IPS-18a (cell line): ENCODE results near the gene GPRC5B.

Experiments used
- H3K27ac ChIP-seq: one replicate; pipeline ENCODE4 v1.5.1; 2013; ENCODE audit warnings: low read length
- H3K27me3 ChIP-seq: one replicate; pipeline ENCODE4 v1.6.1; 2013; ENCODE audit warnings: mild to moderate bottlenecking, low read length; ENCODE audit not compliant: control insufficient read depth, insufficient read depth
- H3K36me3 ChIP-seq: one replicate; pipeline ENCODE4 v1.6.1; 2013; ENCODE audit warnings: low read depth, low read length; ENCODE audit not compliant: control insufficient read depth
- H3K4me1 ChIP-seq: one replicate; pipeline ENCODE4 v1.6.1; 2013; ENCODE audit warnings: low read depth, low read length; ENCODE audit not compliant: control insufficient read depth
- H3K4me3 ChIP-seq: one replicate; pipeline ENCODE4 v1.5.1; 2013; ENCODE audit warnings: low read length
- H3K9ac ChIP-seq: one replicate; pipeline ENCODE4 v1.6.1; 2013; ENCODE audit warnings: mild to moderate bottlenecking, low read length, moderate library complexity
- H3K9me3 ChIP-seq: one replicate; pipeline ENCODE4 v1.6.1; 2013; ENCODE audit warnings: low read depth, low read length; ENCODE audit not compliant: control insufficient read depth

Gene GPRC5B

DNA sequence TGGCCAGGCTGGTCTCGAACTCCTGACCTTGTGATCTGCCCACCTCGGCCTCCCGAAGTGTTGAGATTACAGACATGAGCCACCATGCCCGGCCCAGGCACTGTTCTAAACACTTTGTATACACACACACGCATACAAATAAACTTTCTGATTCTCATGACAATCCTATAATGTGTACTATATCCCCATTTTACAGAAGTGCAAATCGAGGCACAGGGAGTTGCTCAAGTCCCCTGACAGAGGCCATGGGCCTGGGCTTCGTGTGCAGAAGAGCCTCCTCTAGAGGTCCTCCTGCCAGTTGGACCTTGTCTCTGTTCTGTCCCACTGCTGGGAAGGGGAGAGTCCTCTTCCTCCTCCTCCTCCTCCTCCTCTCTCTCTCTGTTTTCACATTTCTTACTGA, 9.9 kb upstream of the GPRC5B start:
- Histone ChIP-seq H3K9ac (no peak overlapping the region), H3K27ac (no peak overlapping the region), H3K4me1 (no peaks in the 10 kb centered on the region), H3K9me3 (no peaks in the 10 kb centered on the region), H3K36me3 (no peaks in the 10 kb centered on the region), H3K27me3 (no peaks in the 10 kb centered on the region), H3K4me3 (no peak overlapping the region)

DNA sequence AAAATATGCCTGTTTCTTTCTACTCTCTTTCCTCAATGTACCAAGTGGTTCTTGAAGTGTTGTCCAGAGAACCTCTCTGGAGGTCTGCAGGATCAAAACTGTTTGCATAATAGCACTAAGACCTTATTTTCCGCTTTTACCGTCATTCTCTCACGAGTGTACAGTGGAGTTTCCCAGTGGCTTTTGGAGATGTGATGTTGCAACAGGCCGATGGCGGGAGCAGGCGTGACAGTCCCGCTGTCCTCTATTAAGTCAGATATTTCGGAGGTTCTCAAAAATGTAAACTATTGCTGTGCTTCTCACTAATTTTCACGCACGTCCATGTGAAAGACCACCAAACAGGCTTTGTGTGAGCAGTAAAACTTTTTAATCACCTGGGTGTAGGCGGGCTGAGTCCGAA, 8.3 kb upstream of the GPRC5B start:
- no peak overlapping the region for H3K9ac ChIP-seq
- H3K27ac ChIP-seq, result no peak overlapping the region
- no peaks in the 10 kb centered on the region for H3K27me3 ChIP-seq
- H3K36me3 ChIP-seq, result no peaks in the 10 kb centered on the region
- H3K4me1 ChIP-seq, result no peaks in the 10 kb centered on the region
- no peaks in the 10 kb centered on the region for H3K9me3 ChIP-seq
- no peak overlapping the region for H3K4me3 ChIP-seq

DNA sequence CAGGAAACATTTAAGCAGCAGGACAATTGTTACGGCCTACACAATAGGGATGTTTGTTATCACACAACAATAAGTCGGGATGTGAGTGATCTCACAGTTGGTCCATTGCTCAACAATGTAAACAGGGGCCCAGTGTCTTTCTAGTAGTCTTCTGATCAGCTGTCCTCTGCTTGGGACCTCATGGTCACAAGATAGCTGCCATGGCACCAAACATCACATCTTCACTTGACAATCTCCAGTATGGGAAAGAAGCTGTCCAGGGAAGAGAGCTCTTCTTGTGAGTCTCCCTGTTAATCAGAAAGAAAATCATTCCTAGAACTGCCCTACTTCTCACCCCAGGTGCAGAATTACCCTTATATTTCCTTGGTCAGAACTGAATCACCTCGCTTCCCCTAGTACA, 6.3 kb upstream of the GPRC5B start:
- H3K27ac ChIP-seq, result no peak overlapping the region
- H3K9me3 ChIP-seq, result no peaks in the 10 kb centered on the region
- H3K4me3 ChIP-seq, result no peak overlapping the region
- H3K9ac ChIP-seq, result no peak overlapping the region
- no peaks in the 10 kb centered on the region for H3K4me1 ChIP-seq
- no peaks in the 10 kb centered on the region for H3K36me3 ChIP-seq
- peaks cover 2% of the 10 kb centered on the region for H3K27me3 ChIP-seq

DNA sequence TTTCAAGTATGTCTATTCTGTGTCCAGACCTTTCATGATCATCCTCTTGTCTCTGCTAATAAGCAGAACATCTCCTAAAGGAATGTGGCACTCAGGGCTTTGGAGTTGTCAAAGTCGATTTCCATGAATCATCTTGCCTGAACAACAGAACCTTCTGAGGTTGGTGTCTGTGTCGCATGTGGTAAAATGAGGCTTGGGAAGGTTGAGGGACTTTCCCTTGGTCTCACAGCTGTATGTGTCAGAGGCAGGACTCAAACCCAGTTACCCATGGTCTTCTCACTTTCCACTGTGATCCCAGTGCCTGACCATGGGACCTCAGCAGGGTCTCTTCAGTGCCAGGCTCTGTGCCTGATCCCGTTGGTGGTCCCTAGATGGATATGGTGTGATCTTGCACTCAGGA, 4.2 kb upstream of the GPRC5B start:
- Histone ChIP-seq H3K4me3 (no peak overlapping the region), H3K36me3 (no peaks in the 10 kb centered on the region), H3K4me1 (peaks cover 4% of the 10 kb centered on the region), H3K9me3 (no peaks in the 10 kb centered on the region), H3K27me3 (peaks cover 12% of the 10 kb centered on the region), H3K27ac (no peak overlapping the region), H3K9ac (no peak overlapping the region)

DNA sequence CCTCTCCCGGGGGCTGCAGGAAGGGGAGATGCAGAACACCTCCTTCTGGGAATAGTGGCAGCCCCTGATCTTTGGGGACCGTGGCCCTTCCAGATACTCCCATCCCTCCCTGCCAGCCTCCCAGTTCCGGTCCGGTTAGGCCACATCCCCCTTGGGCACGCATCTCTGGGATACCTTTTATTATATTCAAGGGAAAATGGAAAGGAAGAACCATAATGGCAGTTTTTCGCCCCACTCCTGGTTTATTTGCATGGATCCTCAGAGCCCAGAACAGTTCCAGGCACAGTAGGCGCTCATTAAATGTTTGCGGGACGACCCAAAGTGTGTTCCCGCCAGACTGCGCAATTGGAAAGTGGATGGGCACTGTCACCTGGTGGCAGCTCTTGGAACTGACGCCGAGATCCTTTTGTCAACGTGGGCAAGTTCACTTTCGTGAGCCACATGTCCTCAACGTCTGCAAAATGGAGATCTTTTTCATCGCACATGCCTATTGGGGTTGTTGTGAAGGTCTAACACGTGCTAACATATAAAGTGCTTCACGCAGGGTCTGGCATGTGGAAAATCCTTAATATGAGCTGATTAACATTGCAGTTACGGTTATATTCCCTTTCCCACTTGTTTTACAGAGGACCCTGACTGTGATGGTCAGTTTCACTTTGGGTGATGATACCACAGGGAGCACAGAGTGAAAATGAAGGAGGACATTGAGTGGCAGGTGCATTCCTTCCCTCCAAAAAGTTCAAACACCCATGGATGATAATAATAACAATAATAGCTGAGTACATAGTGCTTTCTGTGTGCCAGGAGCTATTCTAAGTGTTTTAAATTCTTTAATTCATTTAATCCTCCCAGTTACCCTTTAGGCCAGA, 1.7 kb upstream of the GPRC5B start:
- Histone ChIP-seq H3K9me3 (no peaks in the 10 kb centered on the region), H3K9ac (no peak overlapping the region), H3K4me3 (no peak overlapping the region), H3K36me3 (no peaks in the 10 kb centered on the region), H3K27ac (no peak overlapping the region), H3K27me3 (peaks cover 12% of the 10 kb centered on the region), H3K4me1 (peaks cover 18% of the 10 kb centered on the region)

DNA sequence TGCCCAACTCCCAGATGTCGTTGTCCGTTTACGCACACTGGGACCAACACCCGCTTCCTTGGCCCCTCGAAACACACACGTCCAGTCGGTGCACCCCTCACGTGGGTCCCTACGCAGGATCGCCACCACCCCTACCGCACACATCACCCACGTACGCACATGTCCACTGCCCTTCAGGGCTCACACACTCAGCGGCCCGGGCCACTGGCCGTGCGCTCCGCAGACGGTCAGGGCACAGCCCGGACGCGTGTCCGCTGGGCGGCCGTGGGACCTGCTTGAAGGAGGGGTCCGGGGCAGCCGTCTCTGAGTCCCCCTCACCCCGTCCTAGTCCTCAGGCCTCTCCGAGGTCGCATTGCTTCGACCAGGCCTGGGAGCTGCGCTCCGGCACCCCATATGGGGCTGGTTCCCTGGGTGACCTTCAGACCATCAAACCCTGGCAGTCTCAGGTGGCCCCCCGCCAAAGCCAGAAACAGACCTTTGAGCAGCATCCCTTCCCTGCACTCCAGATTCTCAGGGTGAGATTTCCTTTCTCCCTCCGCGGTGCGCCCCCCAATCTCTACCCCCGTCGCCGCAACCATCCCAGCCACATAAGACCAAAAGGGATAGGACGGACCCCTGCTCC, 914 bp upstream of the GPRC5B start:
- Histone ChIP-seq H3K4me3 (no peak overlapping the region), H3K4me1 (peaks cover 18% of the 10 kb centered on the region), H3K9ac (no peak overlapping the region), H3K9me3 (no peaks in the 10 kb centered on the region), H3K27ac (no peak overlapping the region), H3K27me3 (peaks cover 12% of the 10 kb centered on the region), H3K36me3 (peaks cover 3% of the 10 kb centered on the region)

DNA sequence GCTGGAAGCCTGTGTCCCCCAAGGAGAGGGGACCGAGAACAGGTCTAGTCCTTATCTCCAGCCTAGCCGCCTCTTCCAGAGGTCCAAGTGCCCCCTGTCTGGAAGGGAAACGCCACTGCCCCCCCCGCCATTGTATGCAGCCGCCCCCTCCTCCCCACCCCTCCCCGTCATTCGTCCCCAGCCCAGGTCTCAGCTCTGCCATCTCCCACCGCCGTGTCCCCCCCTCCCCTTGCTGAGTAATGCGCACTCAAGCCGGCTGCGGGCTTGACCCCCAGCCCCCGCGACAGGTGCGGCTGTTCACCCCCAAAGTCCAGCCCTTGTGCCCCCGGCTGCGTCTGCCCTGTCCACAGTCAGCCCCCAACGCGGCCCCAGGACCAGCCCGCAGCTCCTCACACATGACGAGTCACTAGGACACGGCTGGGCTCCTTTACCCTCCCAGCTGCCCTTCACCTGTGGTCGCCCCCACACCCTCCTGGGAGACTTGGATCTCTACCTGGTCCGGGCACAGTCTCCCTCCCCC, 622 bp downstream of the GPRC5B start:
- Histone ChIP-seq H3K4me3 (peak overlapping the region; percentile 78), H3K9me3 (no peaks in the 10 kb centered on the region), H3K27ac (no peak overlapping the region), H3K9ac (peak overlapping the region; percentile 79), H3K4me1 (peaks cover 26% of the 10 kb centered on the region), H3K27me3 (peaks cover 12% of the 10 kb centered on the region), H3K36me3 (peaks cover 5% of the 10 kb centered on the region)

DNA sequence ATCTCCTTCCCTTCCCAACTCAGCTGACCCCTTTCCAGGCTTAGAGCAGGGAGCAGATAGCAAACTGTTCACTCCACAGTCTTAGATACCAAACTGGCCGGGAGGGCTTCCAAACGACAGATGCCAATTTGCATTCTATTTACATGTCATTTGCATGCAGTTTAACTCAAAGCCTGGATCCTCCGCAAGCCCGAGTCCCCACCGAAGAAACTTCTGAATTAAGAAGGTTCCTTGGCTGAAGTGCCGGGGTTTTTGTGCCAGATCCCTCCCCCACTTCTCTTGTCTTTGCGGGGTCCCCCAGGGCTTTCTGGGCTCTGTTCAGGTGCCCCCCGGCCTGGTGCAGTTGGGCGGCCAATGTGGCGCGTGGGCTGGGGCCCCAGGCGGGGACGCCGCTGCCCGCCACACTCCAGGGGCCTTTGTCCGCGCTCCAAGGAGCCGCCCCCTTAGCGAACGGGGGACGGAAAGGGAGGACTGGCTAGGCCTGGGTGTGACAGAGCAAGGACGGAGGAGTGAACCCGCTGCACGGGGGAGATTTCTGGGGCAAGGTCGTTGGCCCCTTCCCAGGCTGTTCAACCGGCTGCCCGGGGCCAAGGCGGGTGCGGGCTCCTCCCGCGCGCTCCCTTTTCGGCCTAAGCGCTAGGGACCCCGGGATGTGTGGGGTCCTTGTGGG, 1.2 kb downstream of the GPRC5B start:
- Histone ChIP-seq H3K4me3 (peak overlapping the region; percentile 78), H3K27me3 (peaks cover 12% of the 10 kb centered on the region), H3K27ac (peak overlapping the region; percentile 85), H3K4me1 (peaks cover 30% of the 10 kb centered on the region), H3K9ac (peak overlapping the region; percentile 79), H3K9me3 (no peaks in the 10 kb centered on the region), H3K36me3 (peaks cover 8% of the 10 kb centered on the region)

DNA sequence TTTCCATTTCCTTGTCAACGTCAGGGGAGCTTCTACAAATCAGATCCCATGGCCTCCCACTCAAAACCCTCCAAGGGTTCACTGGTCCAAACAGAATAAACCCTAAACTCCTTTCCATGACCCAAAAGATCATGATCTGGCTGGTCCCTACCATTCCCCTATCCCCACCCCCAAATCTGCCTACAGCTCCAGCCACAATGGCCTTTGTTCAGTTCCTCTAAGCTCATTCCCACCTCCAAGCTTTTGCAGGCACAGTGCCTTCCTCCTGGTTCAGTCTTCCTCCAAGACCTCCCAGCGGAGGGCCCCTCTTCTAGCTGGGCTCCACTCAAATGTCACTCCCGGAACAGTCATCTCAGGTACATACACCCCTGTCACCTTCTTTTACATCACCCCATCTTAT, 2.0 kb downstream of the GPRC5B start:
- peak overlapping the region; percentile 85 for H3K27ac ChIP-seq
- H3K9me3 ChIP-seq, result no peaks in the 10 kb centered on the region
- H3K9ac ChIP-seq, result peak overlapping the region; percentile 79
- peak overlapping the region; percentile 78 for H3K4me3 ChIP-seq
- peaks cover 12% of the 10 kb centered on the region for H3K27me3 ChIP-seq
- peaks cover 30% of the 10 kb centered on the region for H3K4me1 ChIP-seq
- H3K36me3 ChIP-seq, result peaks cover 9% of the 10 kb centered on the region

DNA sequence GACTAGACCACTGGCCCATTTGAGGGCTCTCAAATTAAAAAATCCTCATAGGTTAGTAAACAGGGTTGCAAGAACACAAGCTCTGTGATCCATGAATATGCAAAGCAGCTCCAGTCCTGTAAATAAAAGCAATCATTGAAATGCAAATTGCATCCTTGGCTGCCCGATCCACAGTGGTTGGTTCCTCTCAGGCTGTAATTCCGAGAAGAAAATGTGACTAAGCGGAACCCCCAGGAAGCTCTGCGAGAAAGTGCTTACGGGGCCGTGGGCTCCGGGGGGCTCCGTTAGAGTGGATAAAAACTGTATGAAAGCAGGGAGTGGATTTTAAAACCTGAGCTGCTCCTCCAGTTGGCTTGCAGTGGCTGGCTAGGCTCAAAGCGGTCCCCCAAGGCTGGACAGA, 2.5 kb downstream of the GPRC5B start:
- H3K4me3 ChIP-seq, result peak overlapping the region; percentile 78
- H3K9me3 ChIP-seq, result no peaks in the 10 kb centered on the region
- peak overlapping the region; percentile 85 for H3K27ac ChIP-seq
- H3K4me1 ChIP-seq, result peaks cover 30% of the 10 kb centered on the region
- peaks cover 12% of the 10 kb centered on the region for H3K27me3 ChIP-seq
- peak overlapping the region; percentile 79 for H3K9ac ChIP-seq
- H3K36me3 ChIP-seq, result peaks cover 9% of the 10 kb centered on the region

DNA sequence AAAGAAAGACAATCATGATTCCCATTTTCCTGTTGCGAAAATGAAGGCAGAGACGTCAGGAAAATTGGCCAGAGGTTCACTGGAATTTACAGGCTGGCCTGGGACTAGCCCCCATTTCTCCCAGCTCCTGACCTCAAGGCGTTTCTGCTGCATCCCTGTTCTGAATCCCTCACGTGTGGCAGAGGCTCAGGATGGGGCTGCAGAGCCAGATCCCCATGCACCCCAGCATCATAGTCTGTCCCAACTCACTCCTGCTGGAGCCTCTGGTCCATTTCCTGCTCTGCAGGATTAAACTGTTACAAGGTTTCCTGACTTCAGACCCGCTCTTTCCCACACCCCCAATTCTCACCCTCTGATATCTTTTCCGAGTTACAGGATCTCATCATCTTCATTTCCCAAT, 2.9 kb downstream of the GPRC5B start:
- H3K9me3 ChIP-seq, result no peaks in the 10 kb centered on the region
- H3K27ac ChIP-seq, result peak overlapping the region; percentile 85
- peak overlapping the region; percentile 78 for H3K4me3 ChIP-seq
- H3K4me1 ChIP-seq, result peaks cover 32% of the 10 kb centered on the region
- H3K36me3 ChIP-seq, result peaks cover 9% of the 10 kb centered on the region
- H3K27me3 ChIP-seq, result peaks cover 12% of the 10 kb centered on the region
- H3K9ac ChIP-seq, result peak overlapping the region; percentile 79
